ENCODE data around the gene FREM2.

The FREM2 gene

DNA sequence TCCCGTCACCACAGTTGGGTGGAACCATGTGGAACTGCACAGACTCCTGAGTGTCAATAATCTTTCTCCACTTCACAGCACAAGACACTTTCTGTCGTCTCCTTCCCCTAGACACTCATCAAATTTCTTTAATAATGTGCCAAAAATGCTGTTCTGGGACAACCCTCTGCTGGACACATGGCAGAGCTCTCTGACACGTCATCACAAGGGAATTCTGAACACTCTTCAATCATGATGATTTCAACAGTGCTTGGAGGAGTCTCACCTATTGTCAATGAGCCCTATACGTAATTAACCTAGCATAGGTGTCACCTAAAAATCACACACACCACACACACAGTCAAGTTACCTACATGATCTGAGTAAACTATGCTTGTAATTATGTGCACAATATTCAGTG lies 162.4 kb downstream of the FREM2 start:
- DNase-seq: no peak

- DNase-seq: no peak
These were observed 164.2 kb downstream of the FREM2 start for GRCh38 chr13:38850868-38851626.

DNA sequence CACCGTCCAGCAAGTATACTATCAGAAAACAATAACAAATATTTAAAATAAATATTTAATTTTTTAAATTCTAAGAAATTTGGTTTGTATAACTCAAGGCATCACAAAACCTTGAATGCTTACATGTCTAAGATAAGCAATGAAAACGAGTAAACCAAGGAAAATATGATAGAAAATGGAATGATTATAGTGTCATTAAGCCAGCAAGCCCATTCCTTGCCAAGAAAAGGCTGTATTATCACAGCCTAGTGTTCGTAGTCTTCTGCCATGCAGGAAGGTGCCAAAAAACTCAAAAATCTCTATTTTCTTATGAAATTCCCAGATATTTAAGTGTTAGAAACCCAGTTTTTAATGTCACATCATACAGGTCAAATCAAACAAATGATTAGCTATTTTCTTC lies 167.3 kb downstream of the FREM2 start:
- DNase-seq: no peak

DNA sequence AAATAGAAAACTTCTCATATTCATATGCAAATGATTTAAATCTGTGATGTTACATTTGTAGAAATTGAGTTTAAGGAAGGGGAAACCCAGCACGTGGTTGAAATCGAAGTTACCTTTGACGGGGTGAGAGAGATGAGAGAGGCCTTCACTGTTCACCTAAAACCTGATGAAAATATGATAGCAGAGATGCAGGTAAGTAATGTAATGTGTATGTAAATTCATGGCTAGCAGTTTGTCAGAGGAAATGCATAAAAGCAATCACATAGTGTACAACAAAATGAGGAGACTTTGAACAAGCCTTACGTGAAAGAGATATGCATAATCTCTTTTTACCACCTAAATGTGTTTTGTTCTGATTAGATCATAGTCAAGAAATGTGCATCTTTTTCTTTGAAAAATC lies 169.2 kb downstream of the FREM2 start:
- no peak for DNase-seq

DNA sequence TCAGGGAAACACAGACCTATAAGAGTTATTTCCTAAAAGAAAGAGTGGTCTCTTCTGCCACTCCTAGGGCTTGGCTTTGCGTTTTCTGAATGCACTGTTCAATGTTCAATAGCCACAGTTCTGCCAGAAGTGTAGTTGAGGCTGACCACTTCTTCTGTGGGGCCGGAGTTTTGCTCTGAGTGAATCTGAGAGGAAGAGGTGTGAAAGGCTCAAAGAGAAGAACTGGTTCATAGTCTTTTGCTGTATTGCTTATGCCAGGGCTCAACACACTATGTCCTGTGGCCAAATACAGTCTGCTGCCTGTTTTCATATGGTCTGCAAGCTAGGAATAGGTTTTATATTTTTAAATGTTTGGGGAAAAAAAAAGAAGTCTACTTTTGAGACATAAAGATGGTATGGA lies 175.6 kb downstream of the FREM2 start:
- no peak for DNase-seq

DNA sequence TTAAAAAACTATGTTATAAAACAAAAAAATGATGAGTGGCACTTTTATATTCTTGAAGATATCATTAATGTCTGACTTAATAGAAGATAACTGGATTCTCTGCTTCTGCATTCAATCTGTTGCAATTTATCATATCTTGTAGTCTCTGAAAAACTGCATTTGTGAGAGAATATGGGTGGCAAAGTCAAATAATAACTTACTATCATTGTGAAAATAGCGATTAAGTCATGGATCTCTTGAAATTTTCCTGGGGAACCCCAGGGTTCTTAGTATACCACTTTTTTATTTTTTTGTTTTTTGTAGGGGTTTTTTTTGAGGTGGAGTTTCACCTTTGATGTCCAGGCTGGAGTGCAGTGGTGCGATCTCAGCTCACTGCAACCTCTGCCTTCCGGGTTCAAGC lies 176.7 kb downstream of the FREM2 start:
- DNase-seq: no peak

- peak in 1 of 2 experiments; percentile 29 for DNase-seq
These were observed 179.8 kb downstream of the FREM2 start for GRCh38 chr13:38866649-38867048.

DNA sequence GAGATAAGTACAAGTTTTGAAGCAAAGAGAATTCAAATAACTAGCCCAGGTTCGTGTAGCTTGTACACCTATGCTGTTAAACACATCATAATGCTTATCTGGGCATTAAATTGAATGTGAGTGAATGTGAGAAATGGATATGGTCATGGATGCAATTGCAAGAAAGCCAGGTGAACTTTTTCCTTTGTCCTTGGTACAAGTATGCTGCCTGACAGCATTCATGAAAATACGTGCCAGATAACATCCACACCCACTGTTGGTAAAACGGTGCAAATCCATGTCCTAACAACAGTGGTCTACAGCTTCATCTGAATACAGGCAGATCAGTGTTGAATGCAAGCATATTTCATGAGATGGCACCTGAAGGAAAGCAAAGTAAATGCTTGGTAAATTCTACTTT lies 181.5 kb downstream of the FREM2 start:
- no peak for DNase-seq

- DNase-seq: no peak
These were observed 182.0 kb downstream of the FREM2 start for GRCh38 chr13:38868870-38869269.

DNA sequence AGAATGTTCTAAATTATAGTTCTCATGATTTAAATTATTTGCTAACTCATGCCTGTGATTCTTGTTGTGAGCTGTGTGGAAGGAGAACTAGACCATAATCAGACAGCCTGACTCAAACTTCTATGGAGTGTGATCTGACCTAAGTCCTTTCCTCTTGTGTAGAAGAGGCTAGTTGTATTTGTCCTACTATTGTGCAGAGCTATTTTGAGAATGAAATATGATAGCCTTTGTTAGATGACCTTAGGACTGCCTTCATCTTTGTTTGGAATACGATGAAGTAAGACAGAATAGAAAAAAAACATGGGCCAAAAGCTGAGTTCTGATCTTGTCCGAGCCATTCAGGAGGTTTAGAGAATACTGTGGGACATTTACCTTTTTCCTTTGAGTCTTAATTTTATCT lies 184.4 kb downstream of the FREM2 start:
- no peak for DNase-seq

- peak; percentile 52 to 71 for DNase-seq
These were observed 185.8 kb downstream of the FREM2 start for GRCh38 chr13:38872693-38873092.

DNA sequence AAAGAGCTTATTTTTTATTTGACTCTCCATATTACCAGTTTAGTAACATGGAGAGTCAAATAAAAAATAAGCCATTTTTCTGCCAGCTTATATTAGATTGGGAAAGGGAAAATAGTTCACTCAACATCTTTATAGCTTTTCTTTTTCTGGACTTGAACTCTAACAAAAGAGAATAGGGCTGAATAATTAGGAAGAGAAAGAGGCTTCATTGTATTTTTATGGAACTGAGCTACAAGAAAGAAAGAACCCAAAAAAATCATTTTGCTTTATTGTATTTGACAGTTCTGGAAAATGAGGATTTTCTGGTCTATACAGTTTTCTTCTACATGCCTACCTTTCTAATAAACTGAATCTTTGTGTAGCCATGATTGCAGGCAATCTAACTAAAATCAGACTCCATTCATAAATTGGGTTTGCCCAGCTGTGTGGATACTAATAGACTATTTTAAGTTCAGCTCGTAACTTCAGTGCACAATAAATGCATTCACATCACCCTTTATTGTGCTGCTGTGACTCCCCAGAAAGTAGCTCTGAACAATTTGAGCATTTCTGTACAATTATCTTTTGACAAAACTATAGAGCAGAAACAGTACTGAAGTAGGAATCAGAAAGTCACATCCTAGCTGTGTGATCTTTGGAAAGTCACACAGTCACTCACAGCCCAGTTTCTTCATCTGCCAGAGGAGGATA lies 188.5 kb downstream of the FREM2 start:
- DNase-seq: no peak

GRCh38 chr13:38879278-38879677 lies 192.4 kb downstream of the FREM2 start:
- peak in 1 of 2 experiments; percentile 43 for DNase-seq

- no peak for DNase-seq
These were observed 192.9 kb downstream of the FREM2 start for GRCh38 chr13:38879786-38880185.

GRCh38 chr13:38880397-38880796 lies 193.5 kb downstream of the FREM2 start:
- peak; percentile 8 to 72 for DNase-seq

DNA sequence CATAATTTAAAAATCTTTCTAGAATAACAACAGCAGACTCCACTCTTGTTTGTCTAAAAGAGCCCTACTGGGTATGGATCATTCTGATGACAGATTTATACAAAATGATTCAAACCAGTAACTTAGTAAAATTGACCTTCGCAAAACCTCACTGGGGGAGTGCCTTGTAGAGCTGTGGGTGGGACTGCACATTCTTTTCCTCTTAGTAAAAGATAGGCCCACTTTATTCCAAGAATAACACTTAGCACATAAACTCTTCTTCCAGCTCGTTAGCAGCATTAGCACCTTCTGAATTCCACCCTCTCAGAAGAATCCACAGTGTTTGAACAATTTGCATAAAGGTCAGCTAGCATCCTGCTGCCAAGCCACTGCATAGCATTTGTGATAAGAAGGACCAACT lies 196.9 kb downstream of the FREM2 start:
- no peak for DNase-seq

DNA sequence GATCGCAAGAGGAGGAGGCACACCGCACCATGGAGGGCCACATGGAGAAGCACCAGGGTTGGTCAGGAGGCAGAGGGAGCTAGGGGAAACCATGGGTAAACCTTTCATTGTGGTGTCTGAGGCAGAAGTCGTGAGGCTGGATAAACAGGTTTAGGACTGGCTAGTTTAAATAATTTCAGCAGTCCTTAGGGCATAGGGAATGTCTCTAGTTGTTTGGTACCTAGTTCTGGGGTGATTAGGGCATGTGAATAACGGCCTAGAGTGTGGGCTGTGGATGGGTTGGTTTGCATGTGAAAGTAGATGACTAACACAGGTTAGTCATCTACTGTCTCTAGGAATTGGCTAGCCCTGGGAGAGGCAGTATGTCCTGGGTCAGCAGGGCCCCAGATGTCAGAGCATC lies 201.4 kb downstream of the FREM2 start:
- no peak for DNase-seq

DNA sequence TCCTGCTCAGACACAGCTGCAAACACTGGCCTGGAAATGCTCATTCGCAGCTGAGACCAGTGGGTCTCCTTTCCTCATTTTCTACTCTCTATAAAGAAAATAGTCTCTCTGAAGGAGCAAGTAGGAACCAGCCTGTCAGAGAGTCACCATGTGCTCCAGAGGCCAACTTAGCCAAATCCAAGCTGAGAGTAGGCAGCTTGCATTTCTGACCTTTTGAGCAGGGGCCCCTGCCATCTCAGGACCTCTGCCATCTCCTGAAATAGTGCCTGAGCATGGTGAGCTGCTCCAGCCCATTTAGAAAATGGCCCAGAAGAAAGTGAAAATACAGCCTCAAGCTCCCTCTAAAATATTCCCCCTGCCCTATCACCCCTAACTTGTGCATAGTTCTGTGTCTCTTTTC lies 208.2 kb downstream of the FREM2 start:
- no peak for DNase-seq

GRCh38 chr13:38897521-38897920 lies 210.6 kb downstream of the FREM2 start:
- no peak for DNase-seq

DNA sequence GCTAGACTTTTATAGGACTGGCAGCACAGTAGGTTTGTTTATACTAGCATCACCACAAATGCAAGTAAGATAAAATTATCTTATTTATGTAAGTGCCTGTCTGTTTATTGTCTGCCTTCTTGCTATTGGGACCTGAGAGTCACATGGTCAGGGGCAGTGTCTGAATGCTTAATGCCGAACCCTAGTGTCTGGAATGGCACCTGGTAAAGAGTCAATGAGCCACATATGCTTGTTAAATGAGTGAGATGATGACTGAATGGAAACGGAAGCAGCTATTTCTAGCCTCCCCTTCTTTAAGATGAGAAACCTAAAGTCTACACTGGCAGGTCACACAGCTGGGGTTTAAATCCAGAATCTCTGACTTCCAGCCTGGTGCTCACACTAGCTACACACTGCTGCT lies 211.6 kb downstream of the FREM2 start:
- DNase-seq: peak; percentile 28 to 53

- peak; percentile 71 to 89 for DNase-seq
These were observed 212.7 kb downstream of the FREM2 start for GRCh38 chr13:38899571-38899970.

GRCh38 chr13:38900188-38900587 lies 213.3 kb downstream of the FREM2 start:
- DNase-seq: peak; percentile 40 to 72

- DNase-seq: peak; percentile 17 to 58
These were observed 215.7 kb downstream of the FREM2 start for GRCh38 chr13:38902551-38902950.

DNA sequence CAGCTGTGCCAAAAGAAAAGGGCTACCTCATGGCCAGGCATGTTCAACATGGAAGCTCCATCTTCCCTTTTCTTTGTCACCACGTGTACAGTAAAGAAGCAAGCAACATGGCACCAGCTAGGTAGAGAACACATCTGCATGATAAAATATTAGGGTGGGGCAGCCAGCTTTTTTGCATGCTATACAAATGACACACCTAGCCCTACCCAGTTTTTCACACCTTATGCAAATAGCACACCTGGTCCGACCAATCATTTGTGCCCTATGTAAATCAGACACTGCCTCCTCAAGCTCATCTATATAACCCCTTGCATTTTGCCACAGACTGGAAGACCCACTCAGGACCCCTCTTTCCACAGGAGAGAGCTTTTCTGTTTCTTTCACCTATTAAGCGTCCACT lies 218.2 kb downstream of the FREM2 start:
- no peak for DNase-seq

GRCh38 chr13:38905861-38906260 lies 219.0 kb downstream of the FREM2 start:
- DNase-seq: no peak

Data from NCI-H524 (cell line).